Body of pancreas (tissue), 4 donors: Measurements from ENCODE around the gene ACTN1.

Experiments
- POLR2A ChIP-seq, 3 donors: fragments of 450-650 bp; IDR thresholded peaks; one replicate each; pipeline ENCODE4 v1.6.1; 2016; ENCODE audit warnings: antibody characterized with exemption in 3 of 3, mild to moderate bottlenecking in 2 of 3
- TF ChIP-seq, protein P1 (sequence below), 7 experiments: fragments of 450-650 bp in 4 of 7; fragments of 200-600 bp in 3 of 7; sonication (generic) in 3 of 7; IDR thresholded peaks; one replicate each; pipeline ENCODE4 v1.5.1; 2016 to 2019; ENCODE audit warnings: antibody characterized with exemption in 7 of 7

DNA sequence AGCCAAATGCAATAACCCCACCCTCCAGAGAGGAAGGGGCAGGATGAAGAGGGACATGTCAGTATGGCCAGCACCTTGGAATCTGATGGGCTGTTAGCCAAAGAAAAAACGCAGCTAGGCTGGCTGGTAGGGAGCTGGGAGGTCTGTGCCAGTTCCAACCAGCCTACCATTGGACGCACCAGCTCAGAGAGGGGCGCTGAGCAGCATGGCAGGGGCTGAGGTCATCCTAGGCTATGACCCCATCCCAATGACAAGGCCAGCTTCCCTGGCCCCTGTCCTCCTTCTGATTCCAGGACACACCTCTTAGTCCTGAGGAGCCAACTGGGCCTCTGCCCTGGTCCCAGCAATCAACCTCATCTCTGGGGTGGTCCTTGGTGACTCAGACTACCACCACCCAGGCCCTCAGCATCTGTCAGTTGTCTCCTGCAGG lies 12.2 kb downstream of the ACTN1 start:
- TF ChIP-seq, protein P1, sequence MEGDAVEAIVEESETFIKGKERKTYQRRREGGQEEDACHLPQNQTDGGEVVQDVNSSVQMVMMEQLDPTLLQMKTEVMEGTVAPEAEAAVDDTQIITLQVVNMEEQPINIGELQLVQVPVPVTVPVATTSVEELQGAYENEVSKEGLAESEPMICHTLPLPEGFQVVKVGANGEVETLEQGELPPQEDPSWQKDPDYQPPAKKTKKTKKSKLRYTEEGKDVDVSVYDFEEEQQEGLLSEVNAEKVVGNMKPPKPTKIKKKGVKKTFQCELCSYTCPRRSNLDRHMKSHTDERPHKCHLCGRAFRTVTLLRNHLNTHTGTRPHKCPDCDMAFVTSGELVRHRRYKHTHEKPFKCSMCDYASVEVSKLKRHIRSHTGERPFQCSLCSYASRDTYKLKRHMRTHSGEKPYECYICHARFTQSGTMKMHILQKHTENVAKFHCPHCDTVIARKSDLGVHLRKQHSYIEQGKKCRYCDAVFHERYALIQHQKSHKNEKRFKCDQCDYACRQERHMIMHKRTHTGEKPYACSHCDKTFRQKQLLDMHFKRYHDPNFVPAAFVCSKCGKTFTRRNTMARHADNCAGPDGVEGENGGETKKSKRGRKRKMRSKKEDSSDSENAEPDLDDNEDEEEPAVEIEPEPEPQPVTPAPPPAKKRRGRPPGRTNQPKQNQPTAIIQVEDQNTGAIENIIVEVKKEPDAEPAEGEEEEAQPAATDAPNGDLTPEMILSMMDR (IDR thresholded peaks at IDR 0.05): no peak
- no peak for TF ChIP-seq POLR2A (IDR thresholded peaks at IDR 0.05)
